Fibroblast of lung (primary cell): ENCODE data around the gene RIC8B. TPM values are rescaled to one million over a fixed set of nuclear protein-coding genes. Genes with fewer than 3 reads are reported as not detected.
"Not testable (repeated sequence)": the region's sequence is repeated elsewhere in the genome, so short reads cannot be mapped to it uniquely, and the experiment has no call there.

ENCODE experiments used
- DNase-seq, 2 donors: peaks; one replicate each; pipeline versions ENCODE4 v3.0.0 to v3.0.0-alpha.2; 2010; ENCODE audit warnings: low read depth in 2 of 2
- H2AFZ ChIP-seq: 2 replicates; pipeline ENCODE4 v1.5.1; 2012; ENCODE audit warnings: low read length, control low read depth, inconsistent platforms
- H3K27ac ChIP-seq: 2 replicates; pipeline ENCODE4 v1.5.1; 2011; ENCODE audit warnings: low read length, control low read depth; ENCODE audit not compliant: insufficient read depth
- H3K27me3 ChIP-seq: 2 replicates; pipeline ENCODE4 v1.5.1; 2011; ENCODE audit warnings: mild to moderate bottlenecking, low read length; ENCODE audit not compliant: control insufficient read depth, insufficient read depth
- H3K36me3 ChIP-seq: 2 replicates; pipeline ENCODE4 v1.5.1; 2011; ENCODE audit warnings: low read length; ENCODE audit not compliant: control insufficient read depth, insufficient read depth
- H3K4me1 ChIP-seq: 2 replicates; pipeline ENCODE4 v1.5.1; 2011; ENCODE audit warnings: low read length; ENCODE audit not compliant: control insufficient read depth, insufficient read depth; ENCODE audit errors: extremely low read depth
- H3K4me2 ChIP-seq: 2 replicates; pipeline ENCODE4 v1.5.1; 2011; ENCODE audit warnings: low read length, control low read depth; ENCODE audit not compliant: insufficient read depth; ENCODE audit errors: extremely low read depth
- H3K4me3 ChIP-seq, 4 experiments: fragments of 200-600 bp in 1 of 4; sonication (generic) in 1 of 4; replicated peaks in 1 of 4; 2 replicates each; pipeline ENCODE4 v1.5.1; 2011 to 2016; ENCODE audit warnings: low read length in 4 of 4, low read depth in 3 of 4, mild to moderate bottlenecking in 3 of 4, control low read depth in 2 of 4, inconsistent platforms in 1 of 4, mixed read lengths in 1 of 4; ENCODE audit not compliant: insufficient read depth in 1 of 4; ENCODE audit errors: control extremely low read depth in 1 of 4
- H3K79me2 ChIP-seq: 2 replicates; pipeline ENCODE4 v1.5.1; 2012; ENCODE audit warnings: mild to moderate bottlenecking, low read length, inconsistent platforms; ENCODE audit not compliant: control insufficient read depth, insufficient read depth
- H3K9ac ChIP-seq: 2 replicates; pipeline ENCODE4 v1.5.1; 2011; ENCODE audit warnings: mild to moderate bottlenecking, low read length, control low read depth; ENCODE audit not compliant: insufficient read depth
- H3K9me3 ChIP-seq: 2 replicates; pipeline ENCODE4 v1.5.1; 2012; ENCODE audit warnings: low read depth, low read length; ENCODE audit not compliant: control insufficient read depth, insufficient read depth
- H4K20me1 ChIP-seq: 2 replicates; pipeline ENCODE4 v1.5.1; 2011; ENCODE audit warnings: low read length; ENCODE audit not compliant: control insufficient read depth, insufficient read depth; ENCODE audit errors: extremely low read depth
- CTCF ChIP-seq, 2 donors: IDR thresholded peaks in 1 of 2; conservative IDR thresholded peaks in 1 of 2; 1 replicate in 1 of 2; 2 replicates in 1 of 2; pipeline ENCODE4 v1.5.1; 2011 to 2012; ENCODE audit warnings: low read length in 2 of 2, control low read depth in 1 of 2, inconsistent platforms in 1 of 2, low read depth in 1 of 2, mild to moderate bottlenecking in 1 of 2
- EZH2 ChIP-seq: IDR thresholded peaks from 2 replicates; pipeline ENCODE4 v1.5.1; 2012; ENCODE audit warnings: low read length, control low read depth, mild to moderate bottlenecking; ENCODE audit errors: missing control alignments
- polyA plus RNA-seq, 2 donors: library from polyadenylated mRNA; depleted of rRNA in 1 of 2; stranded (reverse) in 1 of 2; unstranded in 1 of 2; fragments of >200 nt; gene quantifications; 2 replicates each; pipeline ENCODE4 v1.2.1, GENCODE V29; 2011 to 2012; ENCODE audit warnings: missing spikeins in 1 of 2
- total RNA-seq: library from RNA; depleted of rRNA; stranded (reverse); fragments of >200 nt; gene quantifications from 2 replicates; pipeline ENCODE4 v1.2.1, GENCODE V29; 2014

The RIC8B gene
- total and polyA plus RNA-seq, 2 donors (not counting 1 experiment from before 2014, with no cell fraction given), result 9.2 to 11.6 TPM

GRCh38 chr12:106919910-106920544, 145.5 kb downstream of the RIC8B start:
- peak; percentile 31 to 77 for DNase-seq
- Histone ChIP-seq H3K4me1 (no peaks in the 10 kb centered on the region), H3K27me3 (no peaks in the 10 kb centered on the region), H3K9ac (no peak overlapping the region), H3K4me2 (no peak overlapping the region), H3K27ac (no peak overlapping the region), H3K36me3 (no peaks in the 10 kb centered on the region), H2AFZ (no peak overlapping the region), H4K20me1 (no peaks in the 10 kb centered on the region), H3K4me3 (no peak overlapping the region), H3K79me2 (no peaks in the 10 kb centered on the region), H3K9me3 (no peaks in the 10 kb centered on the region)
- TF ChIP-seq CTCF (conservative IDR thresholded peaks at IDR 0.05 in 1 of 2, IDR thresholded peaks at IDR 0.05 in 1 of 2; ENCODE audit: low read depth in 1 of 2, low read length in 2 of 2) (peak; percentile 57 to 62), EZH2 (no peak)

GRCh38 chr12:106921976-106922375, 147.5 kb downstream of the RIC8B start:
- H3K9ac ChIP-seq, DNase-seq, H3K9me3 ChIP-seq, H4K20me1 ChIP-seq, H3K4me1 ChIP-seq, H3K27ac ChIP-seq, H3K27me3 ChIP-seq, H2AFZ ChIP-seq, H3K4me3 ChIP-seq, H3K79me2 ChIP-seq, H3K4me2 ChIP-seq, H3K36me3 ChIP-seq: not testable (repeated sequence)

- H3K4me2 ChIP-seq, H3K9me3 ChIP-seq, H4K20me1 ChIP-seq, H3K27ac ChIP-seq, H3K36me3 ChIP-seq, H2AFZ ChIP-seq, H3K79me2 ChIP-seq, H3K4me1 ChIP-seq, H3K27me3 ChIP-seq, H3K9ac ChIP-seq, H3K4me3 ChIP-seq, DNase-seq: not testable (repeated sequence)
These were observed 149.1 kb downstream of the RIC8B start for GRCh38 chr12:106923594-106923993.

- Histone ChIP-seq H3K9me3 (no peaks in the 10 kb centered on the region), H3K79me2 (no peaks in the 10 kb centered on the region), H3K27ac (no peak overlapping the region), H3K4me3 (no peak overlapping the region), H4K20me1 (no peaks in the 10 kb centered on the region), H3K4me2 (no peak overlapping the region), H3K27me3 (no peaks in the 10 kb centered on the region), H2AFZ (no peak overlapping the region), H3K4me1 (no peaks in the 10 kb centered on the region), H3K36me3 (no peaks in the 10 kb centered on the region), H3K9ac (no peak overlapping the region)
- peak in 1 of 2 donors; percentile 20 for DNase-seq
- TF ChIP-seq EZH2 (no peak), CTCF (conservative IDR thresholded peaks at IDR 0.05 in 1 of 2, IDR thresholded peaks at IDR 0.05 in 1 of 2; ENCODE audit: low read depth in 1 of 2, low read length in 2 of 2) (no peak)
These were observed 149.9 kb downstream of the RIC8B start for GRCh38 chr12:106924268-106924861.
